ENCODE results near the gene CMC1.

CMC1 gene

GRCh38 chr3:28347374-28348264 is 106.2 kb downstream of the CMC1 start:
- H3K4me1 Mint-ChIP-seq (ENCODE audit: low read depth): peaks cover 60% of the 10 kb centered on the region

DNA sequence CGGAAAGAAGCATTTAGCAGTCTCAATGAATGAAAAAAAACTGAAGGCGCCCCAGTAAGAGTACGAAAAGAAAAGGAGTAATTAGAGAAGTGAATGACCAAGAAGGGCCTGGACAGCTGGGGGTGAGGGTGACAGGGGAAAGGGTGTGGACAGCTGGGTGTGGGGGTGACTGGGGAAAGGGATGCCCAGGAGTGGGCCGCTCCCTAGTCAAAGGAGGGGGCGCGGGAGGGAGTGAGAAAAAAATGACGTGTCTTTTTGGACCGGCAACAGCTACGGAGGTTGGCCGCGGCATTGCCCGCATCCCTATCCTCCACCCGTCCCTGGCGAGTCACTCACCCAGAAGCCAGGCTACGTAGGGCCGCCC is 106.8 kb downstream of the CMC1 start:
- peak overlapping the region; percentile 94 for H3K4me3 Mint-ChIP-seq
- peaks cover 5% of the 10 kb centered on the region for H3K9me3 Mint-ChIP-seq
- peaks cover 55% of the 10 kb centered on the region for H3K4me1 Mint-ChIP-seq (ENCODE audit: low read depth)
- H3K27me3 Mint-ChIP-seq: no peaks in the 10 kb centered on the region
- H3K27ac Mint-ChIP-seq: peak overlapping the region; percentile 95
- H3K36me3 Mint-ChIP-seq (ENCODE audit: low read depth): peaks cover 15% of the 10 kb centered on the region

More at GRCh38 chr3:28347374-28348264, 106.2 kb downstream of the CMC1 start:
- H3K27me3 Mint-ChIP-seq: no peaks in the 10 kb centered on the region
- peak overlapping the region; percentile 94 for H3K4me3 Mint-ChIP-seq
- peak overlapping the region; percentile 95 for H3K27ac Mint-ChIP-seq
- H3K9me3 Mint-ChIP-seq: peaks cover 5% of the 10 kb centered on the region
- peaks cover 11% of the 10 kb centered on the region for H3K36me3 Mint-ChIP-seq (ENCODE audit: low read depth)

DNA sequence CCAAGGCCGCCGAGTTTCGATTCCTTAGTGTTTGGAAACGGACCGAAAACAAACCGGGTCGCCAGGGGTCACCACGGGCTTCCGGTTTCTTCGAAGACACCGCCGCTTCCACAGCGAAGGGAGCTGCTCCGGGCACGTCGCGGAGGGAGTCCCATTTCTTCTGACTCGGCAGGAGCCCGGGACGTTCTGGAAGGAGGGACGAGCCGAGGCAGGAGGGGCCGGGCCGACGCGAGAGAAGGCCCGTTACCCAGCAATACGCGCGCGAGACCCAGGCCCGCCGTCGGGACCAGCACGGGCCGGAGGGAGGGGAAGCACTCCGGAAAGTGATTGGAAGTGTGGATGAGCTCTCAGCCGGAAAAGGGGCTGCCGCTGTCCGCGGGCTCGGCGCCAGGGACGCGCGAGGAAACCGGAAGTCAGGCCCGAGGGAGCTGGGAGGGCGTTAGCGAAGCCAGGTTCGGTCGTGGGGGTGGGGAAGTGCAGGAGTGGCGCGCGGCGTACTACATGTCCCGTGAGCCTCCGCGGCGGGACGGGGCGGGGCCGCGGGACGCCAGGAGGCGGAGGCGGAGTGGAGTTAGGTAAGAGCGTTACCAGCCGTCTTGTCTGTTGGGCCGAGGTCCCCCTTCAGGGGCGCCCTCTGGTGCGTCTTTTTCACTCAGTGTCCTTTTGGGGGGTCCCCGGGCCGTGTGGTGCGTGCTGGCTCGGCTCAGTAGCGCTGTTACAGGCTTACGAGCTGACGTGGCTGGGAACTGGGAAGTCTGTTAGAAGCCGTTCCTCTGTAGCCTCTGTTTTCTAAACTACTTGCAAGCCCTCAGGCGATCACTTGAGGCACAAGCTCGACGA is 107.4 kb downstream of the CMC1 start, which contains the start of the genes AZI2 and ZCWPW2:
AZI2 (minus strand) TSS at position 196 of the 840 bp plus-strand sequence. CDS start 8,207 bp downstream, outside the sequence.
ZCWPW2 (plus strand) TSS at position 93 of the 840 bp plus-strand sequence. CDS start 64,348 bp downstream, outside the sequence.
- Mint-ChIP-seq H3K9me3 (peaks cover 8% of the 10 kb centered on the region), H3K4me3 (peak within 1 kb of the TSS; percentile 94), H3K36me3 (ENCODE audit: low read depth) (peaks cover 20% of the 10 kb centered on the region), H3K27me3 (no peaks in the 10 kb centered on the region), H3K4me1 (ENCODE audit: low read depth) (peaks cover 54% of the 10 kb centered on the region), H3K27ac (peak within 1 kb of the TSS; percentile 95)

DNA sequence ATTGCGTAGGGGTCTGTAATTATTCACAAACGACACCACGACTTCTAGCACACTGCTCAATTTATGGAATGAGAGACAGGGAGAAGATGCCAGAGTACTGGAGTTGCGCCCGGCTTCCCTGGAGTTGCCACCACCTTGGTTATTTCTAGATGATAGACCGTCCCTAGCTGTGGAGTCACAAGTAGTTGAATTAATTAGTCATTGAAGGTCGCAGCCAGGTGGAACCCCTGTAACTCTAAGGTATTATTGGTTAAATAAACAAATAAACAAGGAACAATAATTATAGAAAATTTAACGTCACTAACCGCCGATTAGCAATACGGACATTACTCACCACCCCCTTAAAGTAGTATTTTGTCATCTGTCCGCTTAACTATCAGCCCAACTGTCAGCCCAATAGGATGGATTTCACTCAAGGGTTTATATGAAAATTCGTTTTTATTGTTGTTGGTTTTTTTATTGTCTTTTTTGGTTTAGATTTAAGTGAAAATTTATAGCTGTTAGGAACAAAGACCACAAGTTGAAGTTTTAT is 108.1 kb downstream of the CMC1 start:
- peaks cover 54% of the 10 kb centered on the region for H3K4me1 Mint-ChIP-seq (ENCODE audit: low read depth)
- peak overlapping the region; percentile 95 for H3K27ac Mint-ChIP-seq
- peak overlapping the region; percentile 94 for H3K4me3 Mint-ChIP-seq
- no peaks in the 10 kb centered on the region for H3K27me3 Mint-ChIP-seq
- peaks cover 10% of the 10 kb centered on the region for H3K9me3 Mint-ChIP-seq
- peaks cover 24% of the 10 kb centered on the region for H3K36me3 Mint-ChIP-seq (ENCODE audit: low read depth)
